DND-41 (cell line): ENCODE measurements around the gene SMAD6.

Experiments
- EZH2 ChIP-seq: IDR thresholded peaks from 3 replicates; pipeline ENCODE4 v1.6.1; 2012; ENCODE audit warnings: borderline replicate concordance, low read depth, mild to moderate bottlenecking, moderate library complexity, low read length, inconsistent platforms; ENCODE audit not compliant: severe bottlenecking
- TF ChIP-seq, protein P1 (sequence below): IDR thresholded peaks from 2 replicates; pipeline ENCODE4 v1.5.1; 2012; ENCODE audit warnings: borderline replicate concordance, low read length, moderate library complexity, mild to moderate bottlenecking; ENCODE audit not compliant: poor library complexity, severe bottlenecking; ENCODE audit errors: extremely low read depth

DNA sequence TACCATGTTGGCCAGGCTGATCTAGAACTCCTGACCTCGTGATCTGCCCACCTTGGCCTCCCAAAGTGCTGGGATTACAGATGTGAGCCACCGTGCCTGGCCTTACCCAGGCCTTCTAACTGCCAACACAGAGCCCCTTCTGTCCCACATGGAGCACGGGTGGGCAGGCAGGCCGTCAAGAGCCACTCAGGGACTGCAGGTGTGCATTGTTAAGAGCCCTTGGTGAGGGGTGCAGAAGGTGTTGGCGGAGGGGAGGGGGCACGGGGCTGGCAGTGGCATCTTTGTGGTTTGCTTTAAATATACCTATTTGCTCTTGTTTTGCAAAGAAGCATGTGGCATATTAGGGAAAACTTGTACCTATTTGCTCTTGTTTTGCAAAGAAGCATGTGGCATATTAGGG is 37.3 kb downstream of the SMAD6 start:
- no peak for TF ChIP-seq EZH2
- TF ChIP-seq, protein P1, sequence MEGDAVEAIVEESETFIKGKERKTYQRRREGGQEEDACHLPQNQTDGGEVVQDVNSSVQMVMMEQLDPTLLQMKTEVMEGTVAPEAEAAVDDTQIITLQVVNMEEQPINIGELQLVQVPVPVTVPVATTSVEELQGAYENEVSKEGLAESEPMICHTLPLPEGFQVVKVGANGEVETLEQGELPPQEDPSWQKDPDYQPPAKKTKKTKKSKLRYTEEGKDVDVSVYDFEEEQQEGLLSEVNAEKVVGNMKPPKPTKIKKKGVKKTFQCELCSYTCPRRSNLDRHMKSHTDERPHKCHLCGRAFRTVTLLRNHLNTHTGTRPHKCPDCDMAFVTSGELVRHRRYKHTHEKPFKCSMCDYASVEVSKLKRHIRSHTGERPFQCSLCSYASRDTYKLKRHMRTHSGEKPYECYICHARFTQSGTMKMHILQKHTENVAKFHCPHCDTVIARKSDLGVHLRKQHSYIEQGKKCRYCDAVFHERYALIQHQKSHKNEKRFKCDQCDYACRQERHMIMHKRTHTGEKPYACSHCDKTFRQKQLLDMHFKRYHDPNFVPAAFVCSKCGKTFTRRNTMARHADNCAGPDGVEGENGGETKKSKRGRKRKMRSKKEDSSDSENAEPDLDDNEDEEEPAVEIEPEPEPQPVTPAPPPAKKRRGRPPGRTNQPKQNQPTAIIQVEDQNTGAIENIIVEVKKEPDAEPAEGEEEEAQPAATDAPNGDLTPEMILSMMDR: no peak
